NCI-H460 (cell line): ENCODE data around the gene MEI4. TPM values are rescaled to one million over a fixed set of nuclear protein-coding genes. Genes with fewer than 3 reads are reported as not detected.
"Not testable (repeated sequence)": the region's sequence is repeated elsewhere in the genome, so short reads cannot be mapped to it uniquely, and the experiment has no call there.

Experiments used
- DNase-seq: peaks from one replicate; pipeline ENCODE4 v3.0.0-alpha.2; 2016; ENCODE audit warnings: low read depth; ENCODE audit errors: extremely low read depth
- total RNA-seq: library from RNA; depleted of rRNA; stranded (reverse); fragments of >200 nt; shearing (Covaris generic); gene quantifications from 2 replicates; pipeline ENCODE4 v1.2.3, GENCODE V29; 2014

The MEI4 gene
- total RNA-seq, 1 experiment from 2014 or later, result not detected

DNA sequence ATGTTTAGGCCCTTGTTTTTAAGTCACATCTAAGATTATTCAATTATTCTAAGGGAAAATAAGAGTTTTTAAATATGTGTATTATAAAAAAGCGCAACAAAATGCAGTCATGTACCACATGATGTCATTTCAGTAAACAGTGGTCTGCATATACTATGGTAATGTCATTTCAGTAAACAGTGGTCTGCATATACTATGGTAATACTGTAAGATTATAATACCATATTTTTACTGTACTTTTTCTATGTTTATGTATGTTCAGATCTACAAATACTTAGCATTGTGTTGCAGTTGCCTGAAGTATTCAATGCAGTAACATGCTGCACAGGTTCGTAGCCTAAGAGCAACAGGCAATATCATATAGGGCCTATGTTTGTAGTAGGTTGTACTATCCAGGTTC lies 21.4 kb downstream of the MEI4 start:
- no peak for DNase-seq

DNA sequence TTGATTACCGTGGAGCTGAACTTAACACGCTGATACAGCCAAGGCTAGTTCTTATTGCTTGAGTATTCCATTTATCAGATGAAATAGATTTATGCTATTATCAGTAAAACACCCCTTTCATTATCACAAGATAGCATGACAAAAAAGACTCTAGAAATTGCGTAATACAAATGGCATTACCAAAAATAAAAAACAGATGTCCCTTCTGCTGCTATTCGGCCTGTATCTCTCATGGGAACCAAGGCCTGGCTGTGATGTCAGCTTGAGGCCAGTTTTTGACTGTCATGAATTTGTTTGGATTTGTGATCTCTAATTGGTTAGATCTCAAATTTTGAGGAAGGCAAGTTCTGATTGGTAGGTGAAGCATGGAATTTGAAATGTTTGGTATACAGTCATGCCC lies 25.2 kb downstream of the MEI4 start:
- no peak for DNase-seq

DNA sequence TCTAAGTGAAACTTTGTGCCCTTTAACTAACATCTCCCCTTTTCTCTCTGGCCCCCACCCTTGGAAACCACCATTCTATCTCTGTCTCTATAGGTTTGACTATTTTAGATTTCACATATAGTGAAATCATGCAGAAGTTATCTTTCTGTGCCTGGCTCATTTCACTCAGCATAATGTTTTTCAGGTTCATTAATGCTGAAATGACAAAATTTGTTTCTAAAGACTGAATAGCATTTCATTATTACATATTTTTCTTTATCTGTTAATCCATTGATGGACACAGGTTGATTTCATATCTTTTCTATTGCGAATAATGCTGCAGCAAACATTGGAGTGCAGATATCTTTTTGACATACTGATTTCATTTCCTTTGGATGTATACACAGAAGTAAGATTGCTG lies 30.7 kb downstream of the MEI4 start:
- no peak for DNase-seq

DNA sequence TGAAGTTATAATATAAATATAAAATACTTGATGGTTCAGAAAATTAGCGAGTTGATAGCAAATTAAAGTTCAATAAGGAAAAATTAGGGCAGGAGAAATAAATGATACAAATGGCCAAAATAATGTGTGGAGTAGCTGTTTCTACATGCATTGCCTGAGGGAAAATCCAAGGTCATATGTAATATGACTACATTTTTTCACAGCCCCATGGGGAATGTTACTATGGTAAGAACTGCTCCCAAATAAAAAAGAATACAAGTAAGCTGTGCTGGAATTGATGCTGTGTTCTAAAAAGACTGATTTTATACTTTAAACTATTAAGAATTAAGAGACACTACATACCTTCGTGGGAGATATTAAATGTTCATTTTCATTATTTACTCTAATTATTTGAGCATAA lies 34.1 kb downstream of the MEI4 start:
- DNase-seq, result no peak

DNA sequence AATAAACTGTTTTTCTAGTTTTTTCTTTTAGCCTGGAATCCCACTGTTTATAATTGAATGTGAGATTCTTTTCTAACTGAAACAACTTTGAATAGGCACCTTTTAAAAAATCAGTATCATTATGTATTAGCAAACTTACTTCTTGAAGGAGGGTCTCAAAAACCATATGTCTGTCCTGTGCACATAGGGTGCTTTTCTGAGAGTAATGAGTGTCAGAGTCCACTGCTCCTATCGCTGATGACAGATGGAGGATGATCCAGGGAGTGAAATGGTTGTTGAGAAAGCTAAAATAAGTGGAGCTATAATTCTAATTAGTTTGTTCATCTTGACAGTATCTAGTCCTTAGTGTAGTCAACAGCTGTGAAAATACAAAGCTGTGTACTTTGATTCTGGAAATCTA lies 35.8 kb downstream of the MEI4 start:
- DNase-seq, result no peak

DNA sequence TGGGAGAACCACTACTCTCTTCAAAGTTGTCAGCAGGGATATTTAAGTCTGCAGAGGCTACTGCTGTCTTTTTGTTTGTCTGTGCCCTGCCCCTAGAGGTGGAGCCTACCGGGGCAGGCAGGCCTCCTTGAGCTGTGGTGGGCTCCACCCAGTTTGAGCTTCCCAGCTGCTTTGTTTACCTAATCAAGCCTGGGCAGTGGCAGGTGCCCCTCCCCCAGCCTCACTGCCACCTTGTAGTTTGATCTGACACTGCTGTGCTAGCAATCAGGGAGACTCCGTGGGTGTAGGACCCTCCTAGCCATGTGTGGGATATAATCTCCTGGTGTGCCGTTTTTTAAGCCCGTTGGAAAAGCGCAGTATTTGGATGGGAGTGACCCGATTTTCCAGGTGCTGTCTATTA lies 47.3 kb downstream of the MEI4 start:
- not testable (repeated sequence) for DNase-seq

DNA sequence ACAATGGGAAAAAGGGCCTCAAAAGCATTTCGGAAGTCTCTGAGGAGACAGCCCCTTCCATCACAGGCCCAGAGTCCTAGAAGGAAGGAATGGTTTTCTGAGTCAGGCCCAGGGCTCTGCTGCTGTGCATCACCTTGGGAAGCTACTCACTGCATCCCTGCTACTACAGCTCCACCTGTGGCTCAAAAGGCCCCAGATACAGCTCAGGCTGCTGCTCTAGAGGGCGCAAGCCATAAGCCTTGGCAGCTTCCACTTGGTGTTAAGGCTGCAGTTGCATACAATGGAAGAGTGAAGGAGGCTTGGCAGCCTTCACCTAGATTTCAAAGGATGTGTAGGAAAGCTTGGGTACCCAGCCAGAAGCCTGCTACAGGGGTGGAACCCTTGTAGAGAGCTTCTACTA lies 54.8 kb downstream of the MEI4 start:
- DNase-seq, result no peak

DNA sequence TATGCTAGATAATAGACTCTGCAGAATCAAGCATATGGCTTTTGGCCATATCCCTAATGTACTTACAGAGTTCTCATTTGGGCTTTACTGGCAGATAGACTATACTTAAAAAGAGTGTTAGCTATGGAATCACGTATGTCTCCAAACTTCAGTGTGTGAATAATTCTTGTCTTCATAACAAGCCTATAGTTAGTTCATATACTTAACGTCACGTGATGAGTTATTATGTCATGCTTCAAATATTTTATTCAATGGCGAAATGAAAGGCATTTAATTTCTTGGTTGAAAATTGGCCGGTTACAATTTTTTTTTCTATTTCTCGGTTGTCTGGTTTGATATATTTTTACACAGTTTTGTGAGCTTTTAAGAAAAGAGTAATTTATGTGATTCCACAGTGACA lies 62.7 kb downstream of the MEI4 start:
- no peak for DNase-seq

DNA sequence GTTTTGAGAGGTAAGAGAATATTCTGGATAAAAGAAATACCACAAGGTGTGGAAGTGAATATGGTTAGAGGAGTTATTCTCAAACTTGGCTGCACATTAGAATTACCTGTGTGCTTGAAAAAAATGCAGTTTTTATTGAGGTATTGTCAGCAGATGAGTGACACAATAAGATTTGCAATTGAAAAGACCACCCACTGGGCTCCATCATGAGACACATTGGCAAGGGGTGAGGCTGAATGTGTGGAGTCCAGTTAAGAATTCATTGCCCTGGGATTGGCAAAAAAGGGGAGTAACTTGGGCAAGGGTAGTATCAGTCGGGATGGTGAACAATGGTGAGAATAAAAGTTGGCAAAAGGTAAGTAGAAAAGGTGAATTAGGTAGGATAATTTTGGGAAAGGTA lies 63.5 kb downstream of the MEI4 start:
- no peak for DNase-seq

DNA sequence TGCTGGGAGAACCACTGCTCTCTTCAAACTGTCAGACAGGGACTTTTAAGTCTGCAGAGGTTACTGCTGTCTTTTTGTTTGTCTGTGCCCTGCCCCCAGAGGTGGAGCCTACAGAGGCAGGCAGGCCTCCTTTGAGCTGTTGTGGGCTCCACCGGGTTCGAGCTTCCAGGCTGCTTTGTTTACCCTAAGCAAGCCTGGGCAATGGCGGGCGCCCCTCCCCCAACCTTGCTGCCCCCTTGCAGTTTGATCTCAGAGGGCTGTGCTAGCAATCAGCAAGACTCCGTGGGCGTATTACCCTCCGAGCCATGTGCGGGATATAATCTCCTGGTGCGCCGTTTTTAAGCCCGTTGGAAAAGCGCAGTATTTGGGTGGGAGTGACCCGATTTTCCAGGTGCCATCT lies 83.2 kb downstream of the MEI4 start:
- not testable (repeated sequence) for DNase-seq

DNA sequence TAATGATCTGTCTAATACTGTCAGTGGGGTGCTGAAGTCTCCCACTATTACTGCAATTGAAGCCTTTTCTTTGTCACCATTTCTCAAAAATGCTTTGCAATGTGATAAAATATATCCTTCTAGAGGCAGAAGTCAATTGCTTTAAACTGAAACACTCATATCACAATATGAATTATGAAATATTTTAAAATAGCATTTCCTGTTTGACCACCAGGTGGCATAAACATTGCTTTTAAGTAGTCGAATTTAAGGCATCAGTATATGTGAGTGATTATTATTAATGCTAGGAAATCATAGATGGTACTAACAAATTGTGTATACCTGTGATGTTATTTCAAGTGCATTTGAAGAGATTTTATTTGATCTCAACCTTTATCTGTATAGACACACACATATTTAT lies 87.5 kb downstream of the MEI4 start:
- DNase-seq, result peak; percentile 16

DNA sequence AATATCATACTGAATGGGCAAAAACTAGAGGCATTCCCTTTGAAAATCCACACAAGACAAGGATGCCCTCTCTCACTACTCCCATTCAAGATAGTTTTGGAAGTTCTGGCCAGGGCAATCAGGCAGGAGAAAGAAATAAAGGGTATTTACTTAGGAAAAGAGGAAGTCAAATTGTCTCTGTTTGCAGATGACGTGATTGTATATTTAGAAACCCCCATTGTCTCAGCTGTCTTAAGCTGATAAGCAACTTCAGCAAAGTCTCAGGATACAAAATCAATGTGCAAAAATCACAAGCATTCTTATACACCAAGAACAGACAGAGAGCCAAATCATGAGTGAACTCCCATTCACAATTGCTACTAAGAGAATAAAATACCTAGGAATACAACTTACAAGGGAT lies 99.3 kb downstream of the MEI4 start:
- not testable (repeated sequence) for DNase-seq

DNA sequence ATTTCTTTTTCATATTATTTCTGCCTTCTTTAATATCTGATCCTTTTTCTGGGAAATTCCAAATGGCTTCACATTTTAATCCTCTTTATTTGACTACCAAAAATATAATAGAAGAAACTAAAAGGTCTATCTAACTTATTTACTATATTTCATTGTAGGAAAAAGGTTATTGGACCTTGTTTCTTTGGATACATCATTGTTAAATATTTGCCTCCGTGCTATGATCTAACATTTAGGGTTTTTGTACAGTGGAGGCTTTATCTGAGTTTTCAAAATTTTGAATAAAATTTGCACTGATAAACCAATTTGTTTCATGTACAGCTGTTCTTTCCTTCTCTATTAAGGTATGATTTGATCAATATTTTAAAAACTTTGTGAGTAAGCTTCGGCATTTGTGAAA lies 109.5 kb downstream of the MEI4 start:
- no peak for DNase-seq

DNA sequence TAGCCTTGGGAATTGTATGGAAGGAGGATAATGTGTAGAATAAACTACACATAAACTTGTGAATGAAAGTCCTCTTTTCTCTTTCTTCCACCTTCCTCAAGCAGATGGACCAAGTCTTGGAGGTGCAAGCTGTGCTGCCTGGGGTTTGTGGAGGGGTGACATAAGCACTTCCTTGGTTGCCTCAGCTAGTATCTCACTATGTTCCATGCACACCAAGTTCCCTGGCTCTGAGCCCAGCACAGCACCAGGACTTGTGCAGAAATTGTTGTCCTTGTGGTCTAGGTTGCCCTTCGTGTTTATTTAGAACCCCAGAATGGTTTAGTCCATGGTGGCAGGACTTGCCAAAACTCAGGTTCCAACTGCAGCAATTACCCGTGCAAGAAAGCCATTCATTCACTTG lies 110.3 kb downstream of the MEI4 start:
- DNase-seq, result no peak

DNA sequence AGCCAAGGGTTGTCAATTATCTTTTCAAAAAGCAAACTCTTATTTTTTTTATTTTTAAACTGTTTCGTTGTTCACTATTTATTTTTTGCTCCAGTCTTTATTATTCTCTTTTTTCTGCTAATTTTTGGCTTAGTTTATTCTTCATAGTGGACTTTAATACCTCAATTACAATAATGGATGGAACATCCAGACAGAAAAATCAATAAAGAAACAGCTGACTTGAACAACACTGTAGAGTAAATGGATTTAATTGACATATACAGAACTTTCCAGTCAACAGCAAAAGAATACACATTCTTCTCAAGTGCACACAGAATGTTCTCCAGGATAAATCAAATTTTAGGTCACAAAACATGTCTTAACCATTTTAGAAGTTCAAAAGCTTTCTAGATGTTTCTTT lies 111.5 kb downstream of the MEI4 start:
- DNase-seq, result no peak

DNA sequence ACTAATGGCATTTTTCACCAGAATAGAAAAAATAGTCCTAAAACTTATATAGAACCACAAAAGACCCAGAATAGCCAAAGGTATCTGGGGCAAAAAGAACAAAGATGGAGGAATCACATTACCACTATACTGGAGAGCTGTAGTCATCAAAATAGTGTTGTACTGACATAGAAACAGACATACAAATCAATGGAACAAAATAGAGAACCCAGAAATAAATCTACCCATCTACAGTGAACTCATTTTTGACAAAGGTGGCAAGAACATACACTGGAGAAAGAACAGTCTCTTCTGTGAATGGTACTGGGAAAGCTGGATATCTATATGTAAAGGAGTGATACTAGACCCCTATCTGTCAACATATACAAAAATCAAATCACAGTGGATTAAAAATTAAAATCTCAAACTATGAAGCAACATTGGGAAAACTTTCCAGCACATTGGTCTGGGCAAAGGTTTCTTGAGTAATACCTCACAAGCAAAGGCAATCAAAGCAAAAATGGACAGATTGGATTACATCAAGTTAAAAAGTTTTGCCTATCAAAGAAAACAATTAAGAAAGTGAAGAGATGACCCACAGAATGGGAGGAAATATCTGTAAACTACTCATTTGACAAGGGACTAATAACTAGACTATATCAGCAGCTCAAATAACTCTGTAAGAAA lies 120.5 kb downstream of the MEI4 start:
- no peak for DNase-seq

DNA sequence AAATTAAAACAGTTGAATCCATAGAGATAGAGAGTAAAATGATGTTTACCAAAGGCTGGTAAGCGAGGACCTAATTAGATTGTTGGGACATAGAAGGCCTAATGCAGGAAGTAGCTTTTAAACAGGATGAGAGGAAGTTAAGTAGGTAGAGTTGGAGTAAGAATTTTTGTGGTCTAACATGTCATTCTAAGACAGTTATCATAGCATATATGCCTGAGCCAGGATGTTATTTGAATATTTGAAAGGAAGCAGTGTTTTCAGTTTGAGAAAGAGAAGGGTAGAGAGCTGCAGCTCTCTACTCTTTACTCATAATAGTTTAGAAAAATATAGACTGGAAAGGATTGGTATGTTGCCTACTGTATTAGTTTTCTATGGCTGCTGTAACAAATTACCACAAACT lies 121.6 kb downstream of the MEI4 start:
- DNase-seq, result no peak

DNA sequence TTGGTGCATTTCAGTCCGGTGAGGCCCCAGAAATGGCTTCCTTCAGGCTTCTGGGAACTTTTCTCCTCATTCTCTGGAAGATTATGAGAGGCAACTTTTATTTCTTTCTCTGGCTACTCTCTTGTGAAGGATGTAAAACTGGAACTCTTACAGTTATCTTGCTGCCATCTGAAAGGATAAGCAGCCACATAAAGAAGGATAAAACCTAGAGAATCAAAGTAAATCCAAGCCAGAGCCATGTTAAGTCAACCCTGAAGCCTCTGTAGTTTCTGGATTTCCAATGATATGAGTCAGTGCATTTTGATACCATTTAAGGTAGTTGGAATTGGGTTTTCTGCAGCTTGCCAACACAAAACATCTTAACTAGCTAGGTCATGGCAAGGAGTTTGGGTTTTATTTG lies 123.6 kb downstream of the MEI4 start:
- DNase-seq, result no peak

DNA sequence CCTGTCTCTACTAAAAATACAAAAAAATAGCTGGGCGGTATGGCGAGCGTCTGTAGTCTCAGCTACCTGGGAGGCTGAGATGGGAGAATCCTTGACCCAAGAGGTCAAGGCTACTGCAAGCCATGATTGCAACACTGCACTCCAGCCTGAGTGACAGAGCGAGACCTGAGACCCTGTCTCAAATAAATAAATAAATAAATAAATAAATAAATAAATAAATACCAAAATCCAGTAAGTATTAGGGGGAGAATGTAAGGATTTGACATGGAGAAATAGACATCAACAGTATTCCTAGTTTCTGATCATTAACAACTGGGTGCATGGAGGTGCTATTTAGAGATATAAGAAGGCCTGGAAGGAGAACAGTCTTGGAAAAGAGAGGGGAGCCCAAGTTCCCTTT lies 125.7 kb downstream of the MEI4 start:
- no peak for DNase-seq

DNA sequence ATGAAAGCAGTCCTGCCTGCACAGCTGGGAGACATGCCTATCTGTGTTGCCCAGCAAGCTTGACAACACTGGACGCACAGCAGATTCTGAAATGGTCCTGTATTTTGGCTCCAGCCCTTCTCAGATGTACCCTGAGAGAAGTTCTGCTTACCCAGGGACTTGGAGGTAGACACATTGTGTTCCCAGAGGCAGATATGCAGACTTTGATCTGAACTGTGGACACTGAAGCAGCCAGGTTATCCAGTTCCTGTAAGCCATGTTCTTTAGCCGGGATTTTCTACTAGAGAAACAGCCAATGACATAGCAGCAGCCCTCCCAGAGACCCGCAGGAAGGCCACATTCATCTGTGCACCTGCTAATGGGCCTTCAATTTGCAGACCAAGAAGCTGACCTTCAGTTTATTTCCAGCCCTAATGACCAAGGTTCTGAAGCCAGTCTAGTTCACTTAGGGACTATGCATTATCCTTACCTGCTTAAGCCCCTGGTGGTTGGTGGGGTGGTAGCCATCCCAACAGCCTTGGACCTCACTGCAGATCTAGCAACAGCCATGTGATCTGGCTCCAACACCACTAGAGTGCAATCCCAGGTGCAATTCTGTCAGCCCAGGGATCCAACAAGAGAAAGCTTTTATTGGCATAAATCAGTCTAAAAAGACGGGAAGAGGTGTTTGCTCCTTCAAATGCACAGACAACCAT lies 134.2 kb downstream of the MEI4 start:
- DNase-seq, result no peak

DNA sequence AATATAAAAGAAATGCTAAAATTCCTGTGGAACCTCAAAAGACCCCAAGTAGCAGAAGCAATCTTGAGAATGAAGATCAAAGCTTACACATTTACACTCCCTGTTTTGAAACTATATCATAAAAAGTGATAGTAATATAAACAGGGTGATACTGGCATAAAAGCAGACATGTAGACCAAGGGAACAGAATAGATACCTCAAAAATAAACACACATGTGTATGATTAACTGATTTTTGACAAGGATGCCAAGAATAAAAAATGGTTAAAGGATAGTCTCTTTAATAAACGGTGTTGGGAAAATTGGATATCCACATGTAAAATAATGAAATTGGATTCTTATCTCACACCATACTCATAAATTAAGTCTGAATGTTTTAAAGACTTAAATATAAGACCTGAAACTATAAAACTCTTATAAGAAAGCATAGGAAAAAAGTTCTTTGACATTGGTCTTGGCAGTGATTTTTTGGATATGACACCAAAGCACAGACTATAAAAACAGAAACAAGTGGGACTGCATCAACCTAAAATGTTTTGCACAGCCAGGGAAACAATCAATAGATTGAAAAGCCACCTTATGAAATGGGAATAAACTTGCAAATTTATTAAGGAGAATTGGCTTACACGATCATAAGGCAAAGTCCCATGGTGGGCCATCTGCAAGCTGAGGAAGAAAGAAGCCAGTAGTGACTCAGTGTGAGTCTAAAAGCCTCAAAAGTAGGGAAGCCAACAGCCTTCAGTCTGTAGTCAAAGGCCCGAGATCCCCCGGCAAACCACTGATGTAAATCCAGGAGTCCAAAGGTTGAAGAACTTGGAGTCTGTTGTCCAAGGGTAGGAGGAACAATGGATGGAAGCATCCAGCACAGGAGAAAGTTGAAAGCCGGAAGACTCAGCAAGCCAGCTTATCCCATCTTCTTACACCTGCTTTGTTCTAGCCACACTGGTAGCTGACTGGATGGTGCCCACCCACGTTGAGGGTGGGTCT lies 144.3 kb downstream of the MEI4 start:
- no peak for DNase-seq

DNA sequence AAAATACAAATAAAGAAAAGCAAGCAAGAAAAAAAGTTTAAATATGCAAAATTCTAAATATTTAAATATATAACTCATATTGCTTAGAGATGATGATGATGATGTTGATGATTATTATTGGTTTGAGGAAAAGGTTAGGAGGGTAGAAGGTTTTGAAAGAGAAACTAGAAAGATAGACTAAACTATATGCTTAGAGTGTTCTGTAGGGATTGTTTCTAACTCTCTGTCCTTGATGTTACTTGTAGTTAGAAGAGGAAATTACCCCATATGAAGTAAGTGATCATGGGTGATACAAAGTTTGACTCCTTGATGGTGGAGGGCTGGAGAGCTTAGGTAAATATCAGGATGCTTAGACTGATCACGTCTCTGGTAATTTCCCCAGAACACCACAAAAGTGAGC lies 159.5 kb downstream of the MEI4 start:
- no peak for DNase-seq
